NCI-H146 treated with DMSO at 0.1 percent for 48 hours (cell line): ENCODE measurements around the gene NACAD.

ENCODE experiments used
- DNase-seq: peaks from one replicate; lab custom pipeline; 2025; ENCODE audit not compliant: unreplicated experiment; lab: John Stamatoyannopoulos, UW

The NACAD gene

GRCh38 chr7:45075871-45076796 is 12.6 kb downstream of the NACAD start:
- DNase-seq: no peak

DNA sequence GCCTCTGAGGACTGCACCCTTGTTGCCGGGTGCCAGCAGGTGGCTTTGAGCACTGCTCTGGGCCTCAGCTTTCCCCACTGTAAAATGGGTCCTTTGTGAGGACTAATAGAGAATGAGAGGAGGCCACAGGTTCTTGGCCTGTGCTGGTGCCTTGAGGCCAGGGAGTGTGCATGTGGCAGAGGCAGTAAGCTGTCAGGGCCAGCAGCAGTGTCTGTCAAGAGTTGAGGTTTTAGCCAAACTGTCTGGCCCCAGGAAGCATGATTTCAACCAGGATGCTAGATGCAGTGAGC is 13.5 kb downstream of the NACAD start:
- DNase-seq: no peak

DNA sequence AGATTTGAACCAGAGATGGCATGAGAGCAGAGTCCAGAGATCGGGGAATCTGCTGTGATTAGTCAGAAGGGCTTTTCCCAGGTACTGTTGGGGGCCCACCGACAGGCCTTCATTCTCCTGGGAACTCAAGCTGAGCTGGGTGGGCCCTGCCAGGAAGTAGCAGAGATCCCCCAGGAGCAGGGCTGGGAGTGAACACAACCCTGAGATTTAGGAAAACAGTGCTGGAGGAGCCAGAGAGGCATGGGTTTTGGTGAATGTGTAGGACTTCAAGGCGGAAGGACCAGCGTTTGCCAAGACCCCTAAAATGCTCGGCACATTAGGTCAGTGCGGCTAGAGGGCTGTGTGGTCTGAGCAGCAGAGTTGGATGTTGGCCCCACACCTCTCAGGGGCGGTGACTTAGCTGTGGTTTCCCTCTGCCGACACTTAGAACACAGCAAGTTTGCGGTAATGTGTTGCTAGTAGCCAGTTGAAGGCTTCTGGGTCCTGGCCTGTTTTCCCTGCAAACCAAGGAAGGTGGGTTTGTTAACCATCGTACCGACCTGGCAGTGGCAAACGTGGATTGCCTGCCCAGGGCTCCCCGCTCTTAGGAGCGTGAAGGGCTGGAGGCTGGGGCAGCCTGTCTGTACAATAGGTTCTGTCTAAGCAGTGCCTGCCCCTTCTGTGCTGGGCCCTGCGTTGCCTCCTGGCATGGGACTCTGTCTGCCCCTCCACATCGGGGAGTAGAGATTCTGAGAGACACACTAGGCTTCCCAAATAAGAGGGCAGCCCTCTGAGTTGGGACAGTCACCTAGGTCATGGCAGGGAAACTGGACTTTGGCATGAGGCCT is 14.0 kb downstream of the NACAD start:
- DNase-seq: no peak

GRCh38 chr7:45073786-45074527 is 14.8 kb downstream of the NACAD start:
- DNase-seq: no peak

DNA sequence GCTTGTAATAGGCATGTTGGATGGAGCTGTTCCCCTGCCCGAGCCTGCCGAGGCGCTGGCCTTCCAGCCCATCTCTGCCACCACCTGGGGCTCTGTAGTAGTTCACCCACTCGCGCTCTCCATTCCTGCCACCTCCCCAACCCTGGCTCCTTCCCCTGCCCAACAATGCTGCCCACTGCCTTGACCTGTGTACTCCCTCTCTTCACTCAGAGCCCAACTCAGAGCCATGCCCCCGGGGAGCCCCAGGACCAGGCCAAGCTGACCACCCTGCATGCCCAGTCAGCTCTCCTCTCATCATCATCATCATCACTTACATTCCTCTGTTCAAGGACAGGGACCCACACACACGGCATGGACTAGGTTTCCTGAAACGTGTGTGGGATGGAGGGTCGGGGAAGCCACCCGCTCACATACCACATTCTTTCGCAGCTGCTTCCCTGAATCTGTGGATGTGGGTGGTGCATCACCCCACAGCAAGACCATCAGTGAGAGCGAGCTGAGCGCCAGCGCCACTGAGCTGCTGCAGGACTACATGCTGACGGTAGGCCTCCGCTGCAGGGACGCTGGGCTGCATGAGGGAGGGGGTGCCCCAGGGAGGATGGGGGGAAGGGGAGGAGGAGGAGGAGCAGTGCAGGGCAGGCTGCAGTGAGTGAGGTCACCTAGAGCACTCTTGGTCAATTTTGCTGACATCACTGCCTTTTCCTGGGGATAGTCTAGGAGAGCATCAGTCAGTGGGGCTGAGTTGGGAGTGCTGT is 15.6 kb downstream of the NACAD start:
- DNase-seq: no peak

DNA sequence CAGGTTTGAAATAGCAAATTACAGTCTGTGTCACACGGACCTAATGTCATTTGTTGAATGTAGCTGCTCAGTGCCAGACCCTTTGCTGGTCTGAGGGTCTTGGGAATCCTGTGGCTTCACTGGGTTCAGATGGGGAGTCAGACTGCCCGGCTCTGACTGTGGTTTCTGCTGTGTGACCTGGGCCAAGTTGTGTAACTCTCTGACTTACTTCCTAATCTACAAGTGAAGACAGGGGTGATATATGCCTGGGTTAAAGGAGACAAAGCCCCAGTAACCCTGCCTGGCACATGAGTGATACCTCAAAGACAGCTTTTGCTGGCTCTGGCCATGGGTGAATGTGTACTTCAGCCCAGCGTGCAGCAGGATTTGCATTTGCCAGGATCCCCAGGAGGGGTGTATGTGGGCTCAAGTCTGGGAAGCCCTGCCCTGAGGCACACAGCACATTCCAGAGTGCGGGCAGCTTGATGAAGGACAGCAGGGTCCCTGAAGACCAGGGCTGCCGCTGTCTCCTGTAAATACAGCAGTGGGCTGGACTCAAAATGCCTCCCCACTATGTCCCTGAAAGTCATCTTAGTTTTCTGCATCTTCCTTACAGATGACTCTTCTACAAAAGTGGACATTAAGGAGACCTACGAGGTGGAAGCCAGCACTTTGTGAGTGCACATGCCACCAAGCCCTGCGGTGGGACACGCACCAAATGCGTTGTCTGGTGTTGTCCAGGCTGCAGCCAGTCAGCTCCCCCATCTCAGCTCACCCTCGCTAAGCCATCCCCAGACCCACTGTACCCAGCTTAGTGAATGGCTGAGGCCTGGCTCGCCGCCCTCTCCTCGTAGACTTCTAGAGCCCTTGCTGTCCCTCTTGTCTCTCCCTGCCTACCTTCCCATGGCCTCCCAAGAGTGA is 16.4 kb downstream of the NACAD start:
- DNase-seq: no peak

DNA sequence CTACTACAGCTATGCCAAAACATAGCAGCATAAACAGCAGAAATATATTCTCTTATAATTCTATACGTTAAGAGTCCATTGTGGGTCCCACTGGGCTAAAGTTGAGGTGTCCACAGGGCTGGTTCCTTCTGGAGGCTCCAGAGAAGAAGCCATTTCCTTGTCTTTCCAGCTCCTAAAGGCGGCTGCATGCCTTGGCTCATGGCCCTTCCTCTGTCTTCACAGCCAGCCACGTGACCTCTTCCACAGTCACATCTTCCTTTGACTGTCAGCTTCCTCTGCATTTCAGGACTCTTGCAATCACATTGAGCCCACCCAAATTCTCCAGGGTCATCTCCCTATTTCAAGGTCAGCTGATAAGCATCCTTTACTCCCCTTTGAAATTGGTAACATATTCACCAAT is 17.2 kb downstream of the NACAD start:
- no peak for DNase-seq

GRCh38 chr7:45070254-45070642 is 18.5 kb downstream of the NACAD start:
- DNase-seq: no peak

- DNase-seq: no peak
Measured at GRCh38 chr7:45069444-45070253, 19.1 kb downstream of the NACAD start.

GRCh38 chr7:45068236-45069023 is 20.3 kb downstream of the NACAD start:
- DNase-seq: no peak

- no peak for DNase-seq
Measured at GRCh38 chr7:45067582-45067981, 21.2 kb downstream of the NACAD start.

DNA sequence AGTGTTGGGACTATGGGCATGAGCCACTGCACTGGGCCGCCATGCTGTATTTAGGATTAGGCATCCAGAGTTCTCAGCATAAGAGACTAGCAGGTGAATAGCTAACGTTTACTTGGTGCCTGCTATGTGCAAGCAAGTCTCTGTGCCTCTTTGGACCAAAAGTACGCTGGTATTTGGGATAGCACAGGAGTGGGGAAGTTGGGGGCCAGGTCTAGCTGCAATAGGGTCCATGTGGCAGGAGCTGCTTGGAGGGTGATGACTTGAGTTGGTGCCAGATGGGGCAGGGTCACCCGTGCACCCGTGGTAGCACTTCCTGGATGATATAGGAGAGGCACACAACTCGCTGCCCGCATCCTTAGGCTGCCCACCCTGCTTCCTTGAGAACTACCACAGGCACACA is 22.4 kb downstream of the NACAD start:
- no peak for DNase-seq

DNA sequence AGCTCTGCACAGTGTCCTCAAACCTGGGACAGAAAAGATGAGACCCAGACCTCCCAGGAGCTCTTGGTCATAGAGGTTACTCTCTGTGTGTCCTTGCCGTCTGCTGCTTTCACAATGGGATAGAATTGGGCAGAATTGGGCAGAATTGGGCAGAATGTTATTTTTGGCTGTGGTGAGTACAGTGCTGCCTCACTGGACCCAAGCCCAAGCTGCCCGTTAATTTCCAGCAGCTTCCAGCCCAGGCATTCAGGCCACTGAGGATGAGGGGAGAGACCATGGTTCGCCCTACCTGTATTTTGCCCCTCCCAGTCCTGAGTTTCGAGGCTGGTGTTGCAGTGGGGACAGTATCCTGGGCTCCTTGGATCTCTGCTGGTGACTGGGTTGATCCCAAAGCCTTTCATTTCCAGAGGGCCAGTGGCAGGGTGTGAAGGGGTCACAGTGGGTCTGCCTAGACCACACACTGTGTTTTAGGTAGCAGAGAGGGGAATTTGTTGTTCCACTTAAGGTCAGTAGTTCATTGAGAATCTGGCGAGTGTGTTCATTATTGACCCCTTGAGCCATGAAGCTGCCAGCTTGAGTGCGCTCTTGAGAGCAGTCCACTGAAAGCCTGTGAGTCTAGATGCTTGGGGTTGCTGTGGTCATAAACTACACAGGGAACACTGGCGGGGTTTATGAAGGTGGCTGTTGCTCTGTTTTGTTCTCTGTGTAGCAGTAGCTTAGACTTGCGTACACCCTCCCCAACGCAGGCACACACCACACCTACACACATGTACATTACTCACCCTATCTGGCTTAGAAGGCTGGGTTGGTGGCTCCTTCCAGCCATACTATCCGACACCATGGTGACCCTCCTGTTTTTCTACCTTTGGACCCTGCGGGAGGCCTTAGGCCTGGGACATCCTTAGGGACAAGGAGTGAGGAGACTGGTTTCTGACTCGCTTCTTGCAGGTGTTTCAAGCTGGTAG is 23.5 kb downstream of the NACAD start:
- no peak for DNase-seq

- no peak for DNase-seq
Measured at GRCh38 chr7:45064047-45064725, 24.6 kb downstream of the NACAD start.

DNA sequence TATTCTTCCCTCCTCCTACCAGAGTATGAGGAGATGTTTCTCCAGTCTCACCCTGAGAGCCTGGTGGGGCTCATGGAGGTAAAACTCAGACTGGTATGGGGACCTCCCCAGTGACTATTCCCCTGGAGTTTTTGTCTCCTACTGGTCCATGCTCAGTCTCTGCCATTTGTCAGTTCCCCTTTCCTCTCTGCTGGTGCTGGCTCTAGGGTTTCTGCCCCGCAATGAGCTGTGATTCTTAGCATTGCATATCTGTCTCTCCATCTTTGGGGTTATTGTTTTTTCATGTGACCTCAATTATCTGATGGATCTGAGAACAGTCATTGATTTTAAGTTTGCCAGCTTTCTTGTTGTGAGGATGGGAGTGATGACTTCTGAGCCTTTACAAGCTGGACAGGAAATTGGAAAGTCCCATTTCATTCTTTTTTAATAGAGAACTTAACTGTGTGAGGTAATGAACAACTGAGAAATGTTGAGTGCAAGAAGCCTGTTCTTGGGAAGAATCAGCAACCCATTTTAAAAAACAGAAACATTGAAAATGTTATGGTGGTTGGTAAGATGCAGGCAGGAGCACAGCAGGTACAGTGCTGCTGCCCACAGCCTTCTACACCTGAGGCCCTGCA is 26.9 kb downstream of the NACAD start:
- DNase-seq: no peak

DNA sequence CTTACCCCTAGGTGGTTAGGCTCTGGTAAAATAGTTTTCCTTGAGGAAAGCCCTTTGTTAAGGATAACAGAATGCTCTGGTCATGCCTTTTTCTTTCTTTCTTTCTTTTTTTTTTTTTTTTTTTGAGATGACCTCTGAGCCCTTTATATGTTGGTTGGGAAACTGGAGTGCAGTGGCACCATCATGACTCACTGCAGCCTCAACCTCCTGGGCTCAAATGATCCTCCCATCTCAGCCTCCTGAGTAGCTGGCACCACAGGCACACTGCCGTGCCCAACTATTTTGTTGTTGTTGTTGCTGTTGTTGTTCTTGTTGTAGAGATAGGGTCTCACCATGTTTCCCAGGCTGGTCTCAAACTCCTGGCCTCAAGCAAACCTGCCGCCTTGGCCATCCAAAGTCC is 27.4 kb downstream of the NACAD start:
- no peak for DNase-seq
